H1 (cell line): ENCODE measurements around the gene ASB13. TPM values are rescaled to one million over a fixed set of nuclear protein-coding genes. Genes with fewer than 3 reads are reported as not detected.

Experiments used
- CTCF ChIA-PET: fragments of 300-600 bp; sonication (Branson Sonifier 250); formaldehyde crosslinking; loops from one replicate; lab custom pipeline; 2021; ENCODE audit not compliant: partially characterized antibody; lab: Charles Lee
- POLR2A ChIA-PET: fragments of 300-600 bp; sonication (Branson Sonifier 250); formaldehyde crosslinking; loops from one replicate; lab custom pipeline; 2021; ENCODE audit warnings: inconsistent platforms; ENCODE audit not compliant: partially characterized antibody; lab: Charles Lee
- DNase-seq, 2 experiments: peaks; one replicate each; pipeline versions ENCODE4 v3.0.0 to v3.0.0-alpha.2; 2010 to 2022; ENCODE audit warnings: low spot score in 2 of 2, low read depth in 1 of 2, mixed read lengths in 1 of 2
- FAIRE-seq: peaks from 2 replicates; lab custom pipeline; 2011; peaks lifted over from hg19 to GRCh38; lab: Jason Lieb, UNC
- H2AFZ ChIP-seq: 2 replicates; pipeline ENCODE4 v1.8.1; 2012; ENCODE audit warnings: low read length, inconsistent platforms
- H2AK5ac ChIP-seq: 2 replicates; pipeline ENCODE4 v1.6.1; 2013; ENCODE audit warnings: low read depth, low read length
- H2BK120ac ChIP-seq: replicated peaks from 2 replicates; pipeline ENCODE3; 2013; ENCODE audit warnings: low read depth, low read length, inconsistent platforms
- H2BK12ac ChIP-seq: 2 replicates; pipeline ENCODE4 v1.6.1; 2013; ENCODE audit warnings: low read depth, low read length
- H2BK15ac ChIP-seq: 2 replicates; pipeline ENCODE4 v1.6.1; 2013; ENCODE audit warnings: low read length
- H2BK20ac ChIP-seq: 2 replicates; pipeline ENCODE4 v1.6.1; 2013; ENCODE audit warnings: low read length
- H2BK5ac ChIP-seq: 2 replicates; pipeline ENCODE4 v1.6.1; 2013; ENCODE audit warnings: low read depth, low read length
- H3K14ac ChIP-seq: 2 replicates; pipeline ENCODE4 v1.6.1; 2013; ENCODE audit warnings: inconsistent platforms; ENCODE audit not compliant: insufficient read length
- H3K18ac ChIP-seq: 2 replicates; pipeline ENCODE4 v1.6.1; 2013; ENCODE audit warnings: low read length; ENCODE audit errors: extremely low read depth
- H3K23ac ChIP-seq: 2 replicates; pipeline ENCODE4 v1.6.1; 2013; ENCODE audit warnings: inconsistent platforms; ENCODE audit not compliant: insufficient read length
- H3K23me2 ChIP-seq: 2 replicates; pipeline ENCODE4 v1.6.1; 2013; ENCODE audit warnings: low read depth, low read length
- H3K27ac ChIP-seq: 2 replicates; pipeline ENCODE4 v1.6.1; 2011; ENCODE audit warnings: low read depth, low read length, inconsistent platforms
- H3K27me3 ChIP-seq, 4 experiments: replicated peaks in 1 of 4; 1 replicate in 1 of 4; 2 replicates in 3 of 4; pipeline versions ENCODE4 v1.6.1 to v1.8.1; 2011 to 2013; ENCODE audit warnings: low read length in 3 of 4, mild to moderate bottlenecking in 3 of 4, inconsistent platforms in 2 of 4, mixed read lengths in 2 of 4, moderate library complexity in 1 of 4; ENCODE audit not compliant: control insufficient read depth in 3 of 4, insufficient read depth in 3 of 4; ENCODE audit errors: extremely low read depth in 1 of 4
- H3K36me3 ChIP-seq, 4 experiments: 2 replicates each; pipeline versions ENCODE4 v1.6.1 to v1.8.1; 2011 to 2013; ENCODE audit warnings: mild to moderate bottlenecking in 4 of 4, low read length in 3 of 4, moderate library complexity in 2 of 4, control low read depth in 1 of 4, inconsistent platforms in 1 of 4; ENCODE audit not compliant: insufficient read depth in 4 of 4, control insufficient read depth in 2 of 4
- H3K4ac ChIP-seq: replicated peaks from 2 replicates; pipeline ENCODE3; 2013; ENCODE audit warnings: low read length, low read depth, mixed read lengths, inconsistent platforms; ENCODE audit not compliant: insufficient read length
- H3K4me1 ChIP-seq, 4 experiments: replicated peaks in 1 of 4; 1 replicate in 1 of 4; 2 replicates in 3 of 4; pipeline versions ENCODE4 v1.6.1 to v1.8.1; 2011 to 2013; ENCODE audit warnings: low read length in 3 of 4, inconsistent platforms in 2 of 4, mixed read lengths in 1 of 4; ENCODE audit not compliant: insufficient read depth in 4 of 4, control insufficient read depth in 3 of 4
- H3K4me2 ChIP-seq, 2 experiments: 2 replicates each; pipeline versions ENCODE4 v1.6.1 to v1.8.1; 2011 to 2013; ENCODE audit warnings: low read depth in 2 of 2, low read length in 2 of 2, control low read depth in 1 of 2, inconsistent platforms in 1 of 2, mild to moderate bottlenecking in 1 of 2; ENCODE audit not compliant: insufficient read depth in 1 of 2
- H3K4me3 ChIP-seq, 4 experiments: fragments of 200-600, 300-600 bp in 1 of 4; sonication (generic), shearing (Covaris generic), sonication (Bioruptor Twin) in 1 of 4; 2 replicates each; pipeline versions ENCODE4 v1.5.1 to v1.8.1; 2011 to 2016; ENCODE audit warnings: low read length in 4 of 4, low read depth in 3 of 4, control low read depth in 2 of 4, inconsistent platforms in 2 of 4, mild to moderate bottlenecking in 2 of 4, mixed read lengths in 1 of 4, moderate library complexity in 1 of 4; ENCODE audit not compliant: insufficient read depth in 2 of 4; ENCODE audit errors: extremely low read depth in 1 of 4
- H3K56ac ChIP-seq: replicated peaks from 2 replicates; pipeline ENCODE3; 2013; ENCODE audit warnings: low read depth, mild to moderate bottlenecking, mixed read lengths, low read length, inconsistent platforms; ENCODE audit not compliant: insufficient read length
- H3K79me1 ChIP-seq: 2 replicates; pipeline ENCODE4 v1.6.1; 2013; ENCODE audit warnings: low read depth, low read length, control low read depth
- H3K79me2 ChIP-seq, 2 experiments: 2 replicates each; pipeline versions ENCODE4 v1.6.1 to v1.8.1; 2012 to 2013; ENCODE audit warnings: low read length in 2 of 2, mild to moderate bottlenecking in 2 of 2, inconsistent platforms in 1 of 2; ENCODE audit not compliant: insufficient read depth in 2 of 2, control insufficient read depth in 1 of 2
- H3K9ac ChIP-seq, 4 experiments: replicated peaks in 1 of 4; 1 replicate in 1 of 4; 2 replicates in 3 of 4; pipeline versions ENCODE4 v1.6.1 to v1.8.1; 2011 to 2013; ENCODE audit warnings: low read depth in 3 of 4, low read length in 3 of 4, control low read depth in 2 of 4, mild to moderate bottlenecking in 2 of 4, moderate library complexity in 2 of 4, inconsistent platforms in 1 of 4; ENCODE audit errors: extremely low read depth in 1 of 4
- H3K9me3 ChIP-seq, 2 experiments: 2 replicates each; pipeline versions ENCODE4 v1.6.1 to v1.8.1; 2012 to 2013; ENCODE audit warnings: mild to moderate bottlenecking in 2 of 2, moderate library complexity in 2 of 2, control low read depth in 1 of 2, inconsistent platforms in 1 of 2, low read depth in 1 of 2, low read length in 1 of 2, mixed read lengths in 1 of 2; ENCODE audit not compliant: insufficient read depth in 2 of 2
- H4K20me1 ChIP-seq, 2 experiments: replicated peaks in 1 of 2; 2 replicates each; pipeline versions ENCODE3 to v1.8.1; 2011 to 2013; ENCODE audit warnings: inconsistent platforms in 2 of 2, low read length in 2 of 2, mild to moderate bottlenecking in 1 of 2; ENCODE audit not compliant: insufficient read depth in 2 of 2, control insufficient read depth in 1 of 2
- H4K5ac ChIP-seq: 2 replicates; pipeline ENCODE4 v1.6.1; 2013; ENCODE audit warnings: low read length, low read depth, mixed read lengths, inconsistent platforms; ENCODE audit not compliant: insufficient read length
- H4K8ac ChIP-seq: 2 replicates; pipeline ENCODE4 v1.8.0; 2013; ENCODE audit warnings: mild to moderate bottlenecking, moderate library complexity, low read length, inconsistent platforms; ENCODE audit not compliant: insufficient read depth; ENCODE audit errors: extremely low read depth
- H4K91ac ChIP-seq: replicated peaks from 2 replicates; pipeline ENCODE3; 2013; ENCODE audit warnings: low read length, mixed read lengths, inconsistent platforms; ENCODE audit not compliant: insufficient read length
- CHD1 ChIP-seq: IDR thresholded peaks from 2 replicates; pipeline ENCODE4 v1.6.1; 2012; ENCODE audit warnings: low read depth, low read length, improper control_type of control experiment
- CHD2 ChIP-seq: IDR thresholded peaks from 2 replicates; pipeline ENCODE4 v1.6.1; 2012; ENCODE audit warnings: low read length, improper control_type of control experiment
- CREB1 ChIP-seq: IDR thresholded peaks from 2 replicates; pipeline ENCODE4 v1.6.1; 2012; ENCODE audit warnings: inconsistent platforms
- JUND ChIP-seq: IDR thresholded peaks from 2 replicates; pipeline ENCODE4 v1.6.1; 2011; ENCODE audit warnings: mild to moderate bottlenecking, improper control_type of control experiment, low read length
- POU5F1 ChIP-seq: IDR thresholded peaks from 2 replicates; pipeline ENCODE4 v1.6.1; 2011; ENCODE audit warnings: low read depth, mild to moderate bottlenecking, low read length, moderate library complexity
- RNF2 ChIP-seq: fragments of 200-900, 300-1000 bp; sonication (generic); IDR thresholded peaks from 2 replicates; pipeline ENCODE4 v1.7.1; 2016; ENCODE audit warnings: borderline replicate concordance, low read depth, mild to moderate bottlenecking, antibody characterized with exemption, low read length; ENCODE audit not compliant: poor library complexity, severe bottlenecking; ENCODE audit errors: missing control alignments
- RXRA ChIP-seq: IDR thresholded peaks from 2 replicates; pipeline ENCODE4 v1.6.1; 2011; ENCODE audit warnings: low read depth, mild to moderate bottlenecking, low read length, moderate library complexity; ENCODE audit not compliant: insufficient read depth
- SAP30 ChIP-seq: fragments of 300-600 bp; sonication (generic); IDR thresholded peaks from 2 replicates; pipeline ENCODE4 v1.7.1; 2012; ENCODE audit warnings: low read length, moderate library complexity, mild to moderate bottlenecking, inconsistent platforms; ENCODE audit not compliant: insufficient read depth, insufficient replicate concordance
- SIRT6 ChIP-seq: IDR thresholded peaks from one replicate; pipeline ENCODE4 v1.7.1; 2012; ENCODE audit warnings: low read length, inconsistent platforms
- SUZ12 ChIP-seq: fragments of 200-600 bp; sonication (generic); IDR thresholded peaks from 2 replicates; pipeline ENCODE4 v1.6.1; 2012; ENCODE audit warnings: mild to moderate bottlenecking, inconsistent platforms, low read length, moderate library complexity, mixed read lengths
- TCF12 ChIP-seq: IDR thresholded peaks from 2 replicates; pipeline ENCODE4 v1.6.1; 2011; ENCODE audit warnings: low read depth, mild to moderate bottlenecking, low read length
- WGBS, 2 experiments: shearing (Covaris generic) in 1 of 2; methylation state at CpG; one replicate each; pipeline versions ENCODE4 v1.1.6 to v1.1.7; 2013 to 2015; ENCODE audit warnings: low lambda C conversion rate in 2 of 2, mixed read lengths in 2 of 2, inconsistent platforms in 1 of 2, low coverage in 1 of 2, missing lambda C conversion rate in 1 of 2; ENCODE audit not compliant: insufficient replicate concordance in 2 of 2, insufficient coverage in 1 of 2, insufficient read length in 1 of 2; ENCODE audit errors: extremely low coverage in 1 of 2, missing lambda C conversion rate in 1 of 2; 5-methylcytosine and 5-hydroxymethylcytosine counted together
- polyA plus RNA-seq, 7 experiments: library from polyadenylated mRNA; depleted of rRNA in 3 of 7; stranded (reverse) in 5 of 7; unstranded in 2 of 7; fragments of >200 nt in 5 of 7; fragments of 200-250 nt in 2 of 7; gene quantifications; 1 replicate in 5 of 7; 2 replicates in 1 of 7; 4 replicates in 1 of 7; pipeline versions ENCODE4 v1.2.1 to v1.2.3, GENCODE V29; 2011 to 2013; ENCODE audit warnings: missing spikeins in 2 of 7, mixed read lengths in 2 of 7
- total RNA-seq: library from RNA; stranded (reverse); fragmentation: NEBNext Ultra II Directional; extraction: Animal tissue kit (Norgen Biotek cat#: 25700); gene quantifications from 2 replicates; pipeline ENCODE4 v1.2.1, GENCODE V29; 2021
- TF ChIP-seq, protein P1 (sequence below): IDR thresholded peaks from 2 replicates; pipeline ENCODE4 v1.6.1; 2011; ENCODE audit warnings: low read depth, mild to moderate bottlenecking, low read length; ENCODE audit not compliant: insufficient read depth

ASB13 gene
- total and polyA plus RNA-seq, 2 of the 8 experiments (the other 6 are each of a cell fraction or from before 2014, with no cell fraction given), result 12.3 to 20.2 TPM

DNA sequence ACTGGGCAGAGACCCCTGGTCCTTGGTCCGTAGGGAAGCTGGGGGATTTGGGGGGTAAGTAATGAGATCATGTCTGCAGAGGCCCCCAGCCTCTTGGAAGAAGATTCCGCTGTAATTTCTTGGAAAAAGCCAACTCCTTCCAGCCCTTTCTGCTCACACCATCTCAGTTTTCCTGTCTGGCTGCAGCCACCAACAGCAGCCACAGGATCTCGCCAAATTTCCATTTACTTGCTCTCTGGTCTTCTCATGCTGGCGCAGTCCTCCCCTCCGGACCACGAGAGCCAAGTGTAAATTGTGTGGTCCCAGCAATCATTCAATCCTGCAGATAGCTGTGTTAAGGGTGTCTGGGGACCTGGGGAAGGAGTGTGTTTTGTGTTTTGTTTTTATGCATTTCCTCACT lies 49.6 kb downstream of the ASB13 start:
- no peak overlapping the region for H3K23ac ChIP-seq
- no peak overlapping the region for H2AFZ ChIP-seq
- H3K4me1 ChIP-seq, result no peaks in the 10 kb centered on the region; a peak in 1 of 7 replicates
- H3K14ac ChIP-seq, result no peak overlapping the region
- no peak overlapping the region for H4K91ac ChIP-seq
- H3K18ac ChIP-seq, result no peak overlapping the region
- H3K27me3 ChIP-seq, result no peaks in the 10 kb centered on the region
- no peaks in the 10 kb centered on the region for H3K79me2 ChIP-seq
- no peaks in the 10 kb centered on the region for H3K23me2 ChIP-seq
- H3K4me2 ChIP-seq, result no peak overlapping the region
- no peak overlapping the region for H3K27ac ChIP-seq
- TF ChIP-seq RNF2 (no peak), SAP30 (no peak), CHD1 (no peak), RXRA (no peak), SIRT6 (no peak), POU5F1 (no peak), JUND (no peak), CHD2 (no peak), TCF12 (no peak), CREB1 (no peak), SUZ12 (no peak)
- TF ChIP-seq, protein P1, sequence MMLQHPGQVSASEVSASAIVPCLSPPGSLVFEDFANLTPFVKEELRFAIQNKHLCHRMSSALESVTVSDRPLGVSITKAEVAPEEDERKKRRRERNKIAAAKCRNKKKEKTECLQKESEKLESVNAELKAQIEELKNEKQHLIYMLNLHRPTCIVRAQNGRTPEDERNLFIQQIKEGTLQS, result no peak
- H4K8ac ChIP-seq, result no peak overlapping the region; the same call in 1 of the 2 replicates
- H3K4ac ChIP-seq, result no peak overlapping the region
- no peak overlapping the region for H3K9ac ChIP-seq
- no peak overlapping the region for H3K4me3 ChIP-seq
- H3K79me1 ChIP-seq, result no peaks in the 10 kb centered on the region
- H2BK5ac ChIP-seq, result no peak overlapping the region
- H2AK5ac ChIP-seq, result no peak overlapping the region
- POLR2A ChIA-PET, result interaction anchor here (1.6 kb wide), 1 partner anchor 171 kb away, joined by 4 read pairs; no protein-coding TSS in a partner anchor
- H3K9me3 ChIP-seq, result no peaks in the 10 kb centered on the region
- no peak overlapping the region for H2BK15ac ChIP-seq
- H3K36me3 ChIP-seq, result no peaks in the 10 kb centered on the region
- DNase-seq (no peak), FAIRE-seq (no peak)
- WGBS, 2 experiments, result 92% methylated on average over 6 of the region's 6 CpGs; no CpG with 5 or more reads in 1 of the 2 experiments
- CTCF ChIA-PET, result interaction anchor here (1.8 kb wide), 1 partner anchor 15 kb away, joined by 4 read pairs; no protein-coding TSS in a partner anchor
- no peak overlapping the region for H4K5ac ChIP-seq
- no peak overlapping the region for H2BK20ac ChIP-seq
- no peak overlapping the region for H2BK120ac ChIP-seq
- no peak overlapping the region for H2BK12ac ChIP-seq
- no peaks in the 10 kb centered on the region for H4K20me1 ChIP-seq
- H3K56ac ChIP-seq, result no peak overlapping the region
